OCI-LY7 (cell line): ENCODE results near the gene NOM1.

Experiments
- CTCF ChIP-seq: fragments of 200-600 bp; sonication (generic); conservative IDR thresholded peaks from 2 replicates; pipeline ENCODE4 v1.5.1; 2014; ENCODE audit warnings: mild to moderate bottlenecking, antibody characterized with exemption, low read length, moderate library complexity, mixed read lengths
- EZH2phosphoT487 ChIP-seq: fragments of 200-600 bp; sonication (generic); IDR thresholded peaks from 2 replicates; pipeline ENCODE4 v1.6.1; 2018; ENCODE audit warnings: low read depth, borderline replicate concordance, mild to moderate bottlenecking, mixed run types, antibody characterized with exemption, low read length, moderate library complexity, mixed read lengths

DNA sequence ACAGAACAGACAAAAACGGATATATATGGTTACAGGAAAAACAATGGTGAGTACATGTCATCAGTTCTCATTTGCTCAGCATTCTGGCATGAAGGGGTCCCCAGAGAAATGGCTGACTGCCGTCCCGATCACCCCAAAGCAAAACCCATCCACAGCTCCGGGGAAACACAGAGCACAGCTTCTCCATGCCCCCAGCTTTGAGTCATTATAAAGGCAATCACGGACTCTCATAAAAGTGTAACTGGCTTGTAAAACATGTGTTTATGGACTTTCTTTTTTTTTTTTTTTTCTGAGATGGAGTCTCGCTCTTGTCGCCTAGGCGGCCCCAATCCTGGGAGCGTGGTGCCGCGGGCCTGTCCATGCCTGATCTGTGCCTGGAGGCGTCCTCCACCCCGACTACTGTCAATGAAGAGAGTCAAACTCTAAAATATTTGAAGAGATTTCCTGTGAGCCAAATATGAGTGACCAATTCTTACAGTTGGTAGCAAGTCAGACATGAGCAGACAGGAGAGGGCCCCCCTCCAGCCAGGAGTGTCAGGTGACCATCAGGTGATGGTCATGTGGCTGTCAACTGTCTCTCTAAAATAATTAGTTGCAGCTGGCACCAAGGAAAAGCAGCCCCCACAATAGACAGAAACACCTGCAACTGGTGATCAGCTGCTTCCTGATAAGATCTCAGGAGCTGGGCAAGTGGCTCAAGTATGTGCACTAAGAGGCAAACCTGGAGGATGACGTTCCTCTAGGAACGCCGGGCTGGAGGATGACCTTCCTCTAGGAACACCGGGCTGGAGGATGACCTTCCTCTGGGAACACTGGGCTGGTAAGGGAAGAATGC lies 21.7 kb upstream of the NOM1 start:
- TF ChIP-seq CTCF = no peak
- no peak for TF ChIP-seq EZH2phosphoT487
